ENCODE results near the gene TRIM2.

The TRIM2 gene

GRCh38 chr4:153281476-153281875 is 77.2 kb downstream of the TRIM2 start:
- DNase-seq: no peak

GRCh38 chr4:153282023-153282422 is 77.8 kb downstream of the TRIM2 start:
- DNase-seq: no peak

GRCh38 chr4:153283260-153283659 is 79.0 kb downstream of the TRIM2 start:
- DNase-seq: no peak

GRCh38 chr4:153290134-153290533 is 85.9 kb downstream of the TRIM2 start:
- no peak for DNase-seq

- DNase-seq: no peak
Measured at GRCh38 chr4:153291562-153291961, 87.3 kb downstream of the TRIM2 start.

- no peak for DNase-seq
Measured at GRCh38 chr4:153292897-153293741, 88.9 kb downstream of the TRIM2 start.

GRCh38 chr4:153293742-153294057 is 89.5 kb downstream of the TRIM2 start:
- no peak for DNase-seq

- no peak for DNase-seq
Measured at GRCh38 chr4:153294631-153295030, 90.4 kb downstream of the TRIM2 start.

- no peak for DNase-seq
Measured at GRCh38 chr4:153295131-153295755, 91.0 kb downstream of the TRIM2 start.

GRCh38 chr4:153296040-153296823 is 92.0 kb downstream of the TRIM2 start:
- no peak for DNase-seq

- DNase-seq: no peak
Measured at GRCh38 chr4:153297116-153297515, 92.9 kb downstream of the TRIM2 start.

GRCh38 chr4:153310793-153311192 is 106.5 kb downstream of the TRIM2 start:
- no peak for DNase-seq

GRCh38 chr4:153314915-153315314 is 110.7 kb downstream of the TRIM2 start:
- DNase-seq: no peak

GRCh38 chr4:153318696-153319320 is 114.6 kb downstream of the TRIM2 start:
- peak; percentile 31 to 63 for DNase-seq

GRCh38 chr4:153322791-153323190 is 118.5 kb downstream of the TRIM2 start:
- DNase-seq: no peak

GRCh38 chr4:153324046-153324445 is 119.8 kb downstream of the TRIM2 start:
- no peak for DNase-seq

GRCh38 chr4:153325558-153325957 is 121.3 kb downstream of the TRIM2 start:
- no peak for DNase-seq

GRCh38 chr4:153326513-153326912 is 122.3 kb downstream of the TRIM2 start:
- no peak for DNase-seq

- DNase-seq: no peak
Measured at GRCh38 chr4:153327247-153327646, 123.0 kb downstream of the TRIM2 start.

GRCh38 chr4:153332936-153333335 is 128.7 kb downstream of the TRIM2 start:
- no peak for DNase-seq

- no peak for DNase-seq
Measured at GRCh38 chr4:153333874-153334273, 129.6 kb downstream of the TRIM2 start.

GRCh38 chr4:153335665-153336064 is 131.4 kb downstream of the TRIM2 start:
- DNase-seq: no peak

- DNase-seq: no peak
Measured at GRCh38 chr4:153337686-153338085, 133.4 kb downstream of the TRIM2 start.
